Right cardiac atrium (tissue), 5 donors: ENCODE data around the gene PCLO. TPM values are rescaled to one million over a fixed set of nuclear protein-coding genes. Genes with fewer than 3 reads are reported as not detected.

Experiments used
- ATAC-seq, 2 donors: fragments of 200-7000 bp; cut with Tn5 transposase; one replicate each; pipeline versions ENCODE4 v1.8.0 to v1.9.1; 2020; ENCODE audit warnings: moderate library complexity in 2 of 2, mild to moderate bottlenecking in 1 of 2
- DNase-seq, 3 donors: peaks; one replicate each; pipeline ENCODE4 v3.0.0-alpha.2; 2020
- H3K27ac ChIP-seq: one replicate; pipeline ENCODE4 v1.5.1; 2013; ENCODE audit warnings: mild to moderate bottlenecking, low read length, control low read depth, moderate library complexity
- H3K27me3 ChIP-seq: one replicate; pipeline ENCODE4 v1.6.1; 2013; ENCODE audit not compliant: control insufficient read depth, insufficient read depth
- H3K4me1 ChIP-seq: one replicate; pipeline ENCODE4 v1.6.1; 2013; ENCODE audit warnings: low read length; ENCODE audit not compliant: control insufficient read depth, insufficient read depth
- H3K4me3 ChIP-seq: one replicate; pipeline ENCODE4 v1.5.1; 2013; ENCODE audit warnings: low read length, control low read depth
- H3K9me3 ChIP-seq: one replicate; pipeline ENCODE4 v1.6.1; 2013; ENCODE audit warnings: low read length; ENCODE audit not compliant: control insufficient read depth
- WGBS: extraction: QIAGEN DNeasy Blood & Tissue Kit; methylation state at CpG from one replicate; pipeline ENCODE4 v1.1.7; 2013; 5-methylcytosine and 5-hydroxymethylcytosine counted together
- intact Hi-C, 4 donors: fragments of 100-400 bp; cut with DNase I; formaldehyde crosslinking; loops; one replicate each; pipeline versions ENCODE4 v1.11.0 to v1.14.0; 2022 to 2023
- polyA plus RNA-seq: library from polyadenylated mRNA; stranded (reverse); fragments of 200-250 nt; gene quantifications from one replicate; pipeline ENCODE4 v1.2.3, GENCODE V29; 2013
- total RNA-seq, 4 donors: library from RNA; stranded (reverse); fragmentation: NEBNext Ultra II Directional; extraction: Animal tissue kit (Norgen Biotek cat#: 25700); gene quantifications; one replicate each; pipeline ENCODE4 v1.2.1, GENCODE V29; 2021
- donor health status: healthy with polysubstance abuse.
- donor health status: DM: no; HTN: yes; CAD: no.
- donor health status: DM: no; HTN: no; CAD: no.
- donor health status: DM: no; HTN: yes; CAD: no; lungs with severe emphysema.
- donor health status: DM: yes; HTN: yes; CAD: no.

The PCLO gene
- total and polyA plus RNA-seq, 5 donors, result 1.9 to 3.8 (median 3.2) TPM

DNA sequence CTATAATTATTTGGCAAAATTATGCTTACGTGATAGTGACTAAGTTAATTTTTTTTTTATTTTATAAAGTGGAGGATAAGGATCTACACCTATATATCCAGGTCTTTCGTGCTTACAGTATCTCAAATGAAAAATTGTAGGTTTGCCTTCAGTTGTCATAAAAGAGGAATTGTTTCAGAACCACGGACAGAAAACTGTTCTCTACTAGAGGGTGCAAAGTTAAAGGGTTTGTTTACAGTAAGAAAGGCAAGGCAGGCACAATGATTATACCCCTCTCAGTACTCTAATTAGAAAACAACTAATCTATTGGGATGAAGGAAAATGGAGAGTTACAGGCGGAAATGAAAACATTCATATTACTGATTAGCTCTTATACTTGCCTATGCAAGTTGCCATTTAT is 1.5 kb downstream of the PCLO start:
- H3K4me1 ChIP-seq, result no peaks in the 10 kb centered on the region
- no peak overlapping the region for H3K27ac ChIP-seq
- no peak overlapping the region for H3K4me3 ChIP-seq
- ATAC-seq, result no peak
- H3K27me3 ChIP-seq, result no peaks in the 10 kb centered on the region
- intact Hi-C loops, result no loop called here
- no peak for DNase-seq
- no peaks in the 10 kb centered on the region for H3K9me3 ChIP-seq
- 56% methylated on average over 4 of the region's 4 CpGs for WGBS

- H3K27me3 ChIP-seq, result no peaks in the 10 kb centered on the region
- DNase-seq (no peak), ATAC-seq (no peak)
- H3K4me3 ChIP-seq, result no peak overlapping the region
- 90% methylated on average over 2 of the region's 2 CpGs for WGBS
- H3K9me3 ChIP-seq, result no peaks in the 10 kb centered on the region
- no peaks in the 10 kb centered on the region for H3K4me1 ChIP-seq
- intact Hi-C loops, result no loop called here
- H3K27ac ChIP-seq, result no peak overlapping the region
Observed at GRCh38 chr7:83159731-83160130, 3.0 kb downstream of the PCLO start.

GRCh38 chr7:83156006-83156405 is 6.7 kb downstream of the PCLO start:
- Histone ChIP-seq H3K4me1 (no peaks in the 10 kb centered on the region), H3K27me3 (no peaks in the 10 kb centered on the region), H3K4me3 (no peak overlapping the region), H3K9me3 (no peaks in the 10 kb centered on the region), H3K27ac (no peak overlapping the region)
- ATAC-seq, result no peak
- 88% methylated on average over 3 of the region's 3 CpGs for WGBS
- intact Hi-C loops, result no loop called here
- DNase-seq, result no peak

- Histone ChIP-seq H3K9me3 (no peaks in the 10 kb centered on the region), H3K27me3 (no peaks in the 10 kb centered on the region), H3K4me1 (no peaks in the 10 kb centered on the region), H3K4me3 (no peak overlapping the region), H3K27ac (no peak overlapping the region)
- ATAC-seq, result no peak
- WGBS, result 71% methylated on average over 1 of the region's 1 CpG
- intact Hi-C loops, result no loop called here
- DNase-seq, result peak in 1 of 3 donors; percentile 12
Observed at GRCh38 chr7:83155407-83155806, 7.3 kb downstream of the PCLO start.

- Histone ChIP-seq H3K27ac (no peak overlapping the region), H3K4me1 (no peaks in the 10 kb centered on the region), H3K9me3 (no peaks in the 10 kb centered on the region), H3K4me3 (no peak overlapping the region), H3K27me3 (no peaks in the 10 kb centered on the region)
- intact Hi-C loops, result no loop called here
- DNase-seq (no peak), ATAC-seq (no peak)
- WGBS, result 43% methylated on average over 1 of the region's 1 CpG
Observed at GRCh38 chr7:83153419-83153818, 9.3 kb downstream of the PCLO start.

GRCh38 chr7:83150310-83150709 is 12.4 kb downstream of the PCLO start:
- H3K9me3 ChIP-seq, result no peaks in the 10 kb centered on the region
- no peaks in the 10 kb centered on the region for H3K27me3 ChIP-seq
- 79% methylated on average over 2 of the region's 2 CpGs for WGBS
- no peak overlapping the region for H3K27ac ChIP-seq
- no peak for ATAC-seq
- no peak for DNase-seq
- no peak overlapping the region for H3K4me3 ChIP-seq
- intact Hi-C loops, result no loop called here
- H3K4me1 ChIP-seq, result no peaks in the 10 kb centered on the region

DNA sequence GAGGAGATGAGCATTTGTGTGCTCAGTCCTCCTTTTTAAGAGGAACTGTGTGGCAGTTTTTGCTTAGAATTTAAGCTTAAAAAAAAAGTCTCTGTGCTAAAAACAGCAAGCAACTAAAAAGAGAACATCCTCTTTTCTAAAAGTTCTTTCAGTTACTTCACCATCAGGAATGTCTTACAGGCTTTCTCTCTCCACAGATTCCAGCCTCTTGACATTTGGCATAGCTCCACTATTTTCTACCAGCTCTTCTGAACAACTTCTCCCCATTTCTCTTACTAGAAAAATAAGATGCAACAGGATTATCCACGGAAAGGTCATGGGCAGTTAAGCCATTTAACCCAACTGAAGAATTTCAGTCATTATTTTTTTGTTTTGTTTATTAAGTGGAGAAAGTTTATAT is 13.2 kb downstream of the PCLO start:
- intact Hi-C loops, result no loop called here
- 66% methylated on average over 1 of the region's 1 CpG for whole genome bisulfite sequencing
- Histone ChIP-seq H3K4me1 (no peaks in the 10 kb centered on the region), H3K27ac (no peak overlapping the region), H3K9me3 (no peaks in the 10 kb centered on the region), H3K27me3 (no peaks in the 10 kb centered on the region), H3K4me3 (no peak overlapping the region)
- DNase-seq (no peak), ATAC-seq (no peak)

- no peak overlapping the region for H3K27ac ChIP-seq
- intact Hi-C loops, result no loop called here
- no peaks in the 10 kb centered on the region for H3K4me1 ChIP-seq
- no peak overlapping the region for H3K4me3 ChIP-seq
- no peaks in the 10 kb centered on the region for H3K9me3 ChIP-seq
- 69% methylated on average over 1 of the region's 1 CpG for WGBS
- DNase-seq (no peak), ATAC-seq (no peak)
- no peaks in the 10 kb centered on the region for H3K27me3 ChIP-seq
Observed at GRCh38 chr7:83148776-83149175, 13.9 kb downstream of the PCLO start.

GRCh38 chr7:83143107-83143506 is 19.6 kb downstream of the PCLO start:
- H3K4me1 ChIP-seq, result no peaks in the 10 kb centered on the region
- 82% methylated on average over 1 of the region's 1 CpG for WGBS
- no peaks in the 10 kb centered on the region for H3K9me3 ChIP-seq
- H3K27me3 ChIP-seq, result no peaks in the 10 kb centered on the region
- intact Hi-C loops, result no loop called here
- ATAC-seq (no peak), DNase-seq (no peak)
- H3K27ac ChIP-seq, result no peak overlapping the region
- no peak overlapping the region for H3K4me3 ChIP-seq

DNA sequence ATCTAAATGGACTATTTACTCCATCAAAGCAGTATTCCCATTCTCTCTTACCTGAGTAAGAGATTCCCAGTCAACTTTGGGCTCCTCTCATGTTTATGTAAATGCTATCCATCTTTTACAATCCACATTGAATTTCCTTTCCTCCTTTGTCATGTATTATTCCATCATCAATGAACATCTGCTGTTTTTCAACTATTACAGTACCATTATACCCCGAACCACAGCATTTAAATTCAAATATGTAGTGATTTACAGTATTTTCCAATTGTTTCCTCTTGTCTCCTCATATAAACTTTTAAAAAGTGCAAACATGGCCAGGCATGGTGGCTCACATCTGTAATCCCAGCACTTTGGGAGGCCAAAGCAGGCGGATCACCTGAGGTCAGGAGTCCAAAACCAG is 20.3 kb downstream of the PCLO start:
- Histone ChIP-seq H3K27me3 (no peaks in the 10 kb centered on the region), H3K4me3 (no peak overlapping the region), H3K27ac (no peak overlapping the region), H3K9me3 (no peaks in the 10 kb centered on the region), H3K4me1 (no peaks in the 10 kb centered on the region)
- no peak for ATAC-seq
- WGBS, result 85% methylated on average over 2 of the region's 2 CpGs
- intact Hi-C loops, result no loop called here
- no peak for DNase-seq

DNA sequence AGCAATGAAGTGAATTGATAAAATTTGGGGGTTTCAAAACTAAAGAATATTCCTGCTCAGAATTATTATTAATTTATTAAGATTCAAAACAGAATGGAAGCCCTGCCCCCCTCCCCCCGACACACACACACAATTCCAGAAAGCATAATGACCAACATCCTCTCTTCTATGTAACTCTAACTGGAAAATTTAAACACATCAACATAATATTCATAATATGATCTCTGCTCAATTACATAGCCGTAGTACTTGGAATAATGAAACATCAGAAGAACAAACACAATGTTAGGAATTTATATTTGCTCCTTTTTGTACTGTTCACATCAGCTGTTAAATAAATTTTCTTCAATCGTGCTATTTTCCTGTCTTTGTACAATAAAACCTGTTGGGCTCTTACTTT is 20.8 kb downstream of the PCLO start:
- 66% methylated on average over 3 of the region's 3 CpGs for WGBS
- Histone ChIP-seq H3K4me3 (no peak overlapping the region), H3K27ac (no peak overlapping the region), H3K9me3 (no peaks in the 10 kb centered on the region), H3K27me3 (no peaks in the 10 kb centered on the region), H3K4me1 (no peaks in the 10 kb centered on the region)
- ATAC-seq (no peak), DNase-seq (no peak)
- intact Hi-C loops, result no loop called here
